ENCODE results near the gene DHX35.

DNA sequence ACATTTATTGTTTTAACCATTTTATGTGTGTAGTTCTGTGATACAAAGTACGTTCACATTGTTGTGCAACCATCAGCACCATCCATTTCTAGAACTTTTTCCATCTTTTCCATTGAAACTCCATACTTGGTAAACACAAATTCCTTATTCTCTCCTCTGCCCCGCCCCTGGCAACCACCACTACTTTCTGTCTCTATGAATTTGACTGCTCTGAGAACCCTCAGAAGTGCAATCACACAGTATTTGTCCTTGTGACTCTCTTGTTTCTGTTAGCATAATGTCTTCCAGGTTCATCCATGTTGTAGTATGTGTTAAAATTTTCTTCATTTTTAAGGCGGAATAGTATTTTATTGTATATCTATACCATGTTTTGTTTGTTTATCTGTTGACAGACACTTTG, 56.9 kb downstream of the DHX35 start:
- TF ChIP-seq, protein P1, sequence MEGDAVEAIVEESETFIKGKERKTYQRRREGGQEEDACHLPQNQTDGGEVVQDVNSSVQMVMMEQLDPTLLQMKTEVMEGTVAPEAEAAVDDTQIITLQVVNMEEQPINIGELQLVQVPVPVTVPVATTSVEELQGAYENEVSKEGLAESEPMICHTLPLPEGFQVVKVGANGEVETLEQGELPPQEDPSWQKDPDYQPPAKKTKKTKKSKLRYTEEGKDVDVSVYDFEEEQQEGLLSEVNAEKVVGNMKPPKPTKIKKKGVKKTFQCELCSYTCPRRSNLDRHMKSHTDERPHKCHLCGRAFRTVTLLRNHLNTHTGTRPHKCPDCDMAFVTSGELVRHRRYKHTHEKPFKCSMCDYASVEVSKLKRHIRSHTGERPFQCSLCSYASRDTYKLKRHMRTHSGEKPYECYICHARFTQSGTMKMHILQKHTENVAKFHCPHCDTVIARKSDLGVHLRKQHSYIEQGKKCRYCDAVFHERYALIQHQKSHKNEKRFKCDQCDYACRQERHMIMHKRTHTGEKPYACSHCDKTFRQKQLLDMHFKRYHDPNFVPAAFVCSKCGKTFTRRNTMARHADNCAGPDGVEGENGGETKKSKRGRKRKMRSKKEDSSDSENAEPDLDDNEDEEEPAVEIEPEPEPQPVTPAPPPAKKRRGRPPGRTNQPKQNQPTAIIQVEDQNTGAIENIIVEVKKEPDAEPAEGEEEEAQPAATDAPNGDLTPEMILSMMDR (IDR thresholded peaks at IDR 0.05; ENCODE audit: borderline replicate concordance, extremely low read depth, low read length, poor library complexity, severe bottlenecking) = no peak
- no peak for TF ChIP-seq EZH2 (IDR thresholded peaks at IDR 0.05; ENCODE audit: borderline replicate concordance, low read depth, low read length, severe bottlenecking)

Data from DND-41 (cell line).